Liver (tissue), 9 donors: ENCODE data around the gene BOLA1. TPM values are rescaled to one million over a fixed set of nuclear protein-coding genes. Genes with fewer than 3 reads are reported as not detected.

Source experiments
- DNase-seq: peaks from one replicate; pipeline ENCODE4 v3.0.0-alpha.2; 2017; ENCODE audit warnings: low spot score
- H3K27ac ChIP-seq, 2 donors: one replicate each; pipeline ENCODE4 v1.7.0; 2013; ENCODE audit warnings: inconsistent platforms in 2 of 2, low read length in 2 of 2, control low read depth in 1 of 2, low read depth in 1 of 2, mild to moderate bottlenecking in 1 of 2
- H3K27me3 ChIP-seq, 4 donors: one replicate each; pipeline versions ENCODE4 v1.6.1 to v1.7.0; 2013; ENCODE audit warnings: low read length in 3 of 4, inconsistent platforms in 1 of 4, mild to moderate bottlenecking in 1 of 4, moderate library complexity in 1 of 4; ENCODE audit not compliant: control insufficient read depth in 4 of 4, insufficient read depth in 4 of 4
- H3K36me3 ChIP-seq, 4 donors: one replicate each; pipeline versions ENCODE4 v1.6.1 to v1.7.0; 2013; ENCODE audit warnings: low read length in 3 of 4, mild to moderate bottlenecking in 3 of 4, low read depth in 1 of 4, moderate library complexity in 1 of 4; ENCODE audit not compliant: control insufficient read depth in 4 of 4, insufficient read depth in 3 of 4
- H3K4me1 ChIP-seq, 4 donors: one replicate each; pipeline versions ENCODE4 v1.6.1 to v1.7.0; 2013; ENCODE audit warnings: low read length in 3 of 4, mild to moderate bottlenecking in 3 of 4, moderate library complexity in 1 of 4; ENCODE audit not compliant: control insufficient read depth in 4 of 4, insufficient read depth in 4 of 4
- H3K4me3 ChIP-seq, 3 donors: one replicate each; pipeline versions ENCODE4 v1.6.1 to v1.7.0; 2013; ENCODE audit warnings: low read length in 3 of 3, control low read depth in 1 of 3, low read depth in 1 of 3, mild to moderate bottlenecking in 1 of 3
- H3K9ac ChIP-seq, 2 donors: one replicate each; pipeline ENCODE4 v1.7.0; 2013; ENCODE audit warnings: low read length in 2 of 2, mild to moderate bottlenecking in 2 of 2, moderate library complexity in 2 of 2, control low read depth in 1 of 2, low read depth in 1 of 2
- H3K9me3 ChIP-seq, 4 donors: one replicate each; pipeline versions ENCODE4 v1.6.1 to v1.7.0; 2013; ENCODE audit warnings: low read length in 3 of 4; ENCODE audit not compliant: control insufficient read depth in 4 of 4
- CTCF ChIP-seq: fragments of 150-350 bp; IDR thresholded peaks from 2 replicates; pipeline ENCODE4 v1.5.1; 2017; ENCODE audit warnings: improper control_type of control experiment, low read depth, low read length; ENCODE audit not compliant: missing input control
- EGR1 ChIP-seq, 2 donors: IDR thresholded peaks; 2 replicates each; pipeline ENCODE4 v1.6.1; 2016 to 2018; ENCODE audit warnings: antibody characterized with exemption in 2 of 2, low read depth in 2 of 2
- FOXA1 ChIP-seq: IDR thresholded peaks from 2 replicates; pipeline ENCODE4 v1.6.1; 2016; ENCODE audit warnings: antibody characterized with exemption
- FOXA2 ChIP-seq: IDR thresholded peaks from 2 replicates; pipeline ENCODE4 v1.6.1; 2016; ENCODE audit warnings: antibody characterized with exemption
- HNF4A ChIP-seq, 2 donors: conservative IDR thresholded peaks; 2 replicates each; pipeline ENCODE4 v1.6.1; 2016; ENCODE audit warnings: antibody characterized with exemption in 2 of 2, mild to moderate bottlenecking in 2 of 2
- JUND ChIP-seq, 2 donors: IDR thresholded peaks; 2 replicates each; pipeline ENCODE4 v1.6.1; 2016; ENCODE audit warnings: antibody characterized with exemption in 2 of 2
- NR2F2 ChIP-seq: IDR thresholded peaks from 2 replicates; pipeline ENCODE4 v1.6.1; 2016; ENCODE audit warnings: antibody characterized with exemption
- RAD21 ChIP-seq, 2 donors: IDR thresholded peaks; 2 replicates each; pipeline ENCODE4 v1.6.1; 2016; ENCODE audit warnings: antibody characterized with exemption in 2 of 2, mild to moderate bottlenecking in 2 of 2
- REST ChIP-seq: IDR thresholded peaks from 2 replicates; pipeline ENCODE4 v1.6.1; 2016; ENCODE audit warnings: antibody characterized with exemption, mild to moderate bottlenecking
- RXRA ChIP-seq, 2 donors: IDR thresholded peaks; 2 replicates each; pipeline ENCODE4 v1.6.1; 2017 to 2018; ENCODE audit warnings: antibody characterized with exemption in 2 of 2, mild to moderate bottlenecking in 1 of 2
- SP1 ChIP-seq: IDR thresholded peaks from 2 replicates; pipeline ENCODE4 v1.6.1; 2018; ENCODE audit warnings: antibody characterized with exemption, mild to moderate bottlenecking
- TAF1 ChIP-seq: conservative IDR thresholded peaks from 2 replicates; pipeline ENCODE4 v1.6.1; 2016; ENCODE audit warnings: antibody characterized with exemption, mild to moderate bottlenecking
- YY1 ChIP-seq: IDR thresholded peaks from 2 replicates; pipeline ENCODE4 v1.6.1; 2016; ENCODE audit warnings: antibody characterized with exemption, mild to moderate bottlenecking
- ZBTB33 ChIP-seq: IDR thresholded peaks from 2 replicates; pipeline ENCODE4 v1.6.1; 2016; ENCODE audit warnings: antibody characterized with exemption
- WGBS: extraction: QIAGEN DNeasy Blood & Tissue Kit; methylation state at CpG from one replicate; pipeline ENCODE4 v1.1.7; 2013; 5-methylcytosine and 5-hydroxymethylcytosine counted together
- polyA plus RNA-seq, 2 donors: library from polyadenylated mRNA; stranded (reverse) in 1 of 2; unstranded in 1 of 2; fragments of 200-250 nt in 1 of 2; fragments of >200 nt in 1 of 2; fragmentation: Nextera tagmentation in 1 of 2; extraction: Ambion mirVana in 1 of 2; gene quantifications; one replicate each; pipeline versions ENCODE4 v1.2.1 to v1.2.3, GENCODE V29; 2013 to 2015
- total RNA-seq, 2 donors: library from RNA; depleted of rRNA; stranded (reverse); fragments of >200 nt; gene quantifications; one replicate each; pipeline ENCODE4 v1.2.3, GENCODE V29; 2014
- TF ChIP-seq, protein P1 (sequence below): IDR thresholded peaks from 2 replicates; pipeline ENCODE4 v1.6.1; 2016; ENCODE audit warnings: antibody characterized with exemption
- donor health status: healthy.
- donor health status: healthy.
- donor health status: healthy.
- donor health status: healthy.
- donor health status: healthy.

The BOLA1 gene
- total and polyA plus RNA-seq, 4 donors: 10.2 to 22.1 (median 11.6) TPM

DNA sequence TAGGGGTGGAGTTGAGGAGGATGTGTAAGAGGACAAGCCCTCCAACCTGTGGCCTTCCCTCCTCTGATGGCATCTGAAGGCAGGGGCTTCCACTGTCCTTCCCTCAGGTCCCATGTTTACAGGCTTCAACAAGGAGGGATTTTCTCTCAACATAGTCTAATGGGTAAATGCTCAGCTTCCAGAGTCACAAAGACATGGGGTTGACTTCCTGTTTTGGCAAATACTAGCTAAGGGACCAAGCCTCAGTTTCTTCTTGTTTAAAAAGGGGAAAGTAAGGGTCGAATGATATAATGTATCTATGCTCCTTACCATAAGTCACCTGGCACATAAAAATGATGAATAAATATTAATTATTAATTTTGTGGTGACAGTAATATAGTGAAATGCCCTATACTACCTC is 15.2 kb downstream of the BOLA1 start:
- 81% methylated on average over 1 of the region's 1 CpG for WGBS
- Histone ChIP-seq H3K9ac (no peak overlapping the region), H3K4me3 (no peak overlapping the region), H3K9me3 (no peaks in the 10 kb centered on the region), H3K27me3 (no peaks in the 10 kb centered on the region), H3K4me1 (no peaks in the 10 kb centered on the region), H3K27ac (no peak overlapping the region), H3K36me3 (no peaks in the 10 kb centered on the region)
- no peak for DNase-seq
- TF ChIP-seq RAD21 (IDR thresholded peaks at IDR 0.05): no peak

- H3K27ac ChIP-seq: no peak overlapping the region
- H3K9ac ChIP-seq: no peak overlapping the region
- TF ChIP-seq YY1: no peak
- no peaks in the 10 kb centered on the region for H3K27me3 ChIP-seq
- H3K4me3 ChIP-seq: no peak overlapping the region
- H3K36me3 ChIP-seq: no peaks in the 10 kb centered on the region
- WGBS: 90% methylated on average over 11 of the region's 11 CpGs
- no peaks in the 10 kb centered on the region for H3K4me1 ChIP-seq
- DNase-seq: no peak
- H3K9me3 ChIP-seq: no peaks in the 10 kb centered on the region
Measured at GRCh38 chr1:149915429-149916192, 16.2 kb downstream of the BOLA1 start.

GRCh38 chr1:149916193-149916897 is 17.0 kb downstream of the BOLA1 start:
- Histone ChIP-seq H3K9ac (no peak overlapping the region), H3K27me3 (no peaks in the 10 kb centered on the region), H3K4me1 (no peaks in the 10 kb centered on the region), H3K36me3 (no peaks in the 10 kb centered on the region), H3K9me3 (no peaks in the 10 kb centered on the region), H3K27ac (no peak overlapping the region), H3K4me3 (no peak overlapping the region)
- no peak for TF ChIP-seq JUND (IDR thresholded peaks at IDR 0.05)
- TF ChIP-seq NR2F2: peak; percentile 48
- 36% methylated on average over 9 of the region's 9 CpGs for WGBS
- no peak for DNase-seq

- WGBS: 21% methylated on average over 10 of the region's 10 CpGs
- Histone ChIP-seq H3K4me3 (peak overlapping the region in 1 of 3 donors; percentile 4), H3K9me3 (no peaks in the 10 kb centered on the region), H3K27me3 (no peaks in the 10 kb centered on the region), H3K9ac (no peak overlapping the region), H3K27ac (no peak overlapping the region), H3K4me1 (no peaks in the 10 kb centered on the region), H3K36me3 (peaks cover 0 to 2% (median 0%) of the 10 kb centered on the region in 4 donors)
- DNase-seq: no peak
- TF ChIP-seq YY1 (no peak), CTCF (no peak), EGR1 (IDR thresholded peaks at IDR 0.05; ENCODE audit: low read depth in 2 of 2) (no peak), FOXA2 (no peak), REST (no peak), RAD21 (IDR thresholded peaks at IDR 0.05) (no peak), TAF1 (no peak), HNF4A (conservative IDR thresholded peaks at IDR 0.05) (no peak), RXRA (IDR thresholded peaks at IDR 0.05) (no peak), SP1 (no peak), JUND (IDR thresholded peaks at IDR 0.05) (no peak), NR2F2 (no peak), FOXA1 (no peak), ZBTB33 (no peak)
- TF ChIP-seq, protein P1, sequence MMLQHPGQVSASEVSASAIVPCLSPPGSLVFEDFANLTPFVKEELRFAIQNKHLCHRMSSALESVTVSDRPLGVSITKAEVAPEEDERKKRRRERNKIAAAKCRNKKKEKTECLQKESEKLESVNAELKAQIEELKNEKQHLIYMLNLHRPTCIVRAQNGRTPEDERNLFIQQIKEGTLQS: no peak
Measured at GRCh38 chr1:149916898-149917252, 17.5 kb downstream of the BOLA1 start.
